ENCODE data around the gene TRIB2. TPM values are rescaled to one million over a fixed set of nuclear protein-coding genes. Genes with fewer than 3 reads are reported as not detected.

The TRIB2 gene
- total and polyA plus RNA-seq, 2 of the 13 experiments (the other 11 are each of a cell fraction or from before 2014, with no cell fraction given) = 1.1 to 2.3 TPM

- no peak for FAIRE-seq
- 56% methylated on average over 4 of the region's 4 CpGs for WGBS (ENCODE audit: low lambda C conversion rate)
- BruUV-seq (replicated peaks) = no TSS peak
Observed at GRCh38 chr2:12764075-12764730, 47.5 kb downstream of the TRIB2 start.

More at GRCh38 chr2:12764075-12764730, 47.5 kb downstream of the TRIB2 start:
- no peak for DNase-seq (ENCODE audit: low spot score)
- no peaks in the 10 kb centered on the region for H3K27me3 ChIP-seq (ENCODE audit: control insufficient read depth in 1 of 2, insufficient read depth in 2 of 2, low read length in 2 of 2)
- ChIA-PET CTCF (ENCODE audit: low intra/inter-chr PET ratio, low total read pairs) (no interaction called here), POLR2A (no interaction called here)
- ATAC-seq = no peak
- H3K4me2 ChIP-seq (ENCODE audit: low read depth, low read length) = no peak overlapping the region
- no peaks in the 10 kb centered on the region for H3K36me3 ChIP-seq (replicated peaks in 1 of 2; ENCODE audit: control insufficient read depth in 1 of 2, insufficient read depth in 2 of 2, low read length in 2 of 2)
- peaks cover 7% of the 10 kb centered on the region; the same call in 1 of the 2 replicates for H3K9me3 ChIP-seq (ENCODE audit: low read length)
- H3K79me2 ChIP-seq (ENCODE audit: insufficient read depth, low read length) = no peaks in the 10 kb centered on the region
- in situ Hi-C loops (cut with HindIII; ENCODE audit: extremely low pct_ligation_motif_present, low pct_unique_long_range_greater_than_20kb) (no loop called here), intact Hi-C loops (cut with micrococcal nuclease; ENCODE audit: unreplicated experiment) (no loop called here)
- H3K27ac ChIP-seq (ENCODE audit: extremely low read length, insufficient read depth, low read length) = no peak overlapping the region
- no peak overlapping the region for H2AFZ ChIP-seq (ENCODE audit: low read length)
- no peaks in the 10 kb centered on the region for H3K4me1 ChIP-seq (ENCODE audit: insufficient read depth, low read length)
- TF ChIP-seq TSC22D2 (CRISPR knock-in tag; IDR thresholded peaks at IDR 0.05; ENCODE audit: borderline replicate concordance) (no peak), PITX1 (CRISPR knock-in tag; IDR thresholded peaks at IDR 0.05) (no peak), TFDP1 (CRISPR knock-in tag; IDR thresholded peaks at IDR 0.05; ENCODE audit: borderline replicate concordance) (no peak), ZNF550 (CRISPR knock-in tag; IDR thresholded peaks at IDR 0.05; ENCODE audit: borderline replicate concordance) (no peak), AGO2 (optimal IDR thresholded peaks at IDR 0.05; ENCODE audit: low read depth, low read length) (no peak), ZNF317 (CRISPR knock-in tag; IDR thresholded peaks at IDR 0.05) (no peak), HOXA3 (CRISPR knock-in tag; IDR thresholded peaks at IDR 0.05) (no peak), RARG (CRISPR knock-in tag; IDR thresholded peaks at IDR 0.05; ENCODE audit: low read depth) (no peak), AKNA (CRISPR knock-in tag; IDR thresholded peaks at IDR 0.05; ENCODE audit: borderline replicate concordance) (no peak), ZNF839 (CRISPR knock-in tag; IDR thresholded peaks at IDR 0.05; ENCODE audit: borderline replicate concordance) (no peak)
- no peaks in the 10 kb centered on the region for H4K20me1 ChIP-seq (ENCODE audit: insufficient read depth, low read length)
- H3K4me3 ChIP-seq (replicated peaks in 1 of 3; ENCODE audit: insufficient read depth in 1 of 3, low read depth in 2 of 3, low read length in 3 of 3) = no peak overlapping the region
- no peak overlapping the region for H3K9ac ChIP-seq (ENCODE audit: insufficient read depth, low read depth, low read length)
